Caco-2 (cell line): ENCODE data around the gene ERP44. TPM values are rescaled to one million over a fixed set of nuclear protein-coding genes. Genes with fewer than 3 reads are reported as not detected.

Experiments
- BruUV-seq: library from RNA; stranded (reverse); fragments of 400-500 nt; replicated peaks from 2 replicates; lab custom pipeline; 2021; lab: Mats Ljungman, UMichigan
- CTCF ChIA-PET: fragments of 300-600 bp; sonication (Branson Sonifier 250); formaldehyde crosslinking; loops from one replicate; lab custom pipeline; 2022; ENCODE audit warnings: antibody characterized with exemption; lab: Charles Lee
- POLR2A ChIA-PET: fragments of 300-600 bp; sonication (Branson Sonifier 250); formaldehyde crosslinking; loops from one replicate; lab custom pipeline; 2022; ENCODE audit warnings: antibody characterized with exemption; lab: Charles Lee
- DNase-seq, 2 experiments: peaks; one replicate each; pipeline versions ENCODE4 v3.0.0 to v3.0.0-alpha.2; 2020 to 2022
- H3K27me3 ChIP-seq: replicated peaks from 2 replicates; pipeline ENCODE4 v1.6.0; 2011; ENCODE audit warnings: low read length; ENCODE audit not compliant: control insufficient read depth, insufficient read depth
- H3K36me3 ChIP-seq: 2 replicates; pipeline ENCODE4 v1.5.1; 2011; ENCODE audit warnings: low read length; ENCODE audit not compliant: control insufficient read depth, insufficient read depth
- H3K4me1 ChIP-seq: fragments of 250-450 bp; sonication (Bioruptor Pico); 2 replicates; pipeline ENCODE4 v1.5.1; 2020; ENCODE audit warnings: mild to moderate bottlenecking
- H3K4me3 ChIP-seq: 2 replicates; pipeline ENCODE4 v1.5.1; 2011; ENCODE audit warnings: low read depth, mild to moderate bottlenecking, control low read depth, low read length
- H3K9me3 ChIP-seq: fragments of 250-450 bp; sonication (Bioruptor Pico); 2 replicates; pipeline ENCODE4 v1.5.1; 2020; ENCODE audit warnings: mild to moderate bottlenecking, moderate library complexity
- H3K27ac Mint-ChIP-seq: one replicate; pipeline ENCODE4 v1.8.0; 2022; ENCODE audit warnings: mixed read lengths; ENCODE audit not compliant: unreplicated experiment
- H3K27me3 Mint-ChIP-seq: one replicate; pipeline ENCODE4 v1.8.0; 2022; ENCODE audit warnings: mixed read lengths; ENCODE audit not compliant: insufficient read depth, unreplicated experiment
- H3K36me3 Mint-ChIP-seq: one replicate; pipeline ENCODE4 v1.8.0; 2022; ENCODE audit warnings: mild to moderate bottlenecking, mixed read lengths; ENCODE audit not compliant: insufficient read depth, unreplicated experiment
- H3K4me1 Mint-ChIP-seq: one replicate; pipeline ENCODE4 v1.8.0; 2022; ENCODE audit warnings: low read depth, mixed read lengths; ENCODE audit not compliant: unreplicated experiment
- H3K4me3 Mint-ChIP-seq: one replicate; pipeline ENCODE4 v1.8.0; 2022; ENCODE audit warnings: mild to moderate bottlenecking, moderate library complexity, mixed read lengths; ENCODE audit not compliant: unreplicated experiment
- H3K9me3 Mint-ChIP-seq: one replicate; pipeline ENCODE4 v1.8.0; 2022; ENCODE audit warnings: mixed read lengths; ENCODE audit not compliant: unreplicated experiment
- intact Hi-C: fragments of 100-400 bp; cut with micrococcal nuclease; formaldehyde crosslinking; loops from one replicate; pipeline ENCODE4 v1.10.0; 2022; ENCODE audit not compliant: unreplicated experiment
- total RNA-seq: library from RNA; stranded (reverse); gene quantifications from 2 replicates; pipeline ENCODE4 v1.2.3, GENCODE V29; 2022
- TF ChIP-seq, protein P1 (sequence below), 2 experiments: fragments of 200-600 bp in 1 of 2; IDR thresholded peaks; 1 replicate in 1 of 2; 2 replicates in 1 of 2; pipeline versions ENCODE4 v1.5.1 to v1.8.0; 2011 to 2022; ENCODE audit warnings: antibody characterized with exemption in 1 of 2, control low read depth in 1 of 2, inconsistent platforms in 1 of 2, low read depth in 1 of 2, low read length in 1 of 2, mild to moderate bottlenecking in 1 of 2, moderate library complexity in 1 of 2; ENCODE audit not compliant: insufficient read depth in 1 of 2, severe bottlenecking in 1 of 2, unreplicated experiment in 1 of 2

Gene ERP44
- total RNA-seq, 1 experiment from 2014 or later, result 25.6 TPM

DNA sequence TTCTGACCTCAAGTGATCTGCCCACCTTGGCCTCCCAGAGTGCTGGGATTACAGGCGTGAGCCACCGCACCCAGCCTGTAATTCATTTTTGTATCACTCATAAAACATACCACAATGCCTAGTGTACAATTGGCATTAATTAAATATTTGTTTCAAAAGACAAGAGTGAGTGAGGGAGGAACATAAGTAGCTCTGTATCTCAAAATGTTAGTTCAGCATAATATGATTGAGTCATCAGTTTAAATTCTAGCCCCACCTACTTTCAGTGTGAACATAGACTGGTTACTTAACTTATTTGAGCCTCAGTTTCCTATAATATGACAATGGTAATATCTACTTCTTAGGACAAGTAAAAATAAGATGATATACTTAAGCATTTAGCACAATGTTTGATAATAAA, 27.1 kb upstream of the ERP44 start:
- POLR2A ChIA-PET, result no interaction called here
- H3K9me3 Mint-ChIP-seq, result no peaks in the 10 kb centered on the region
- H3K36me3 ChIP-seq, result no peaks in the 10 kb centered on the region
- no peaks in the 10 kb centered on the region for H3K4me1 Mint-ChIP-seq
- no peak overlapping the region for H3K4me3 Mint-ChIP-seq
- H3K36me3 Mint-ChIP-seq, result no peaks in the 10 kb centered on the region
- TF ChIP-seq, protein P1, sequence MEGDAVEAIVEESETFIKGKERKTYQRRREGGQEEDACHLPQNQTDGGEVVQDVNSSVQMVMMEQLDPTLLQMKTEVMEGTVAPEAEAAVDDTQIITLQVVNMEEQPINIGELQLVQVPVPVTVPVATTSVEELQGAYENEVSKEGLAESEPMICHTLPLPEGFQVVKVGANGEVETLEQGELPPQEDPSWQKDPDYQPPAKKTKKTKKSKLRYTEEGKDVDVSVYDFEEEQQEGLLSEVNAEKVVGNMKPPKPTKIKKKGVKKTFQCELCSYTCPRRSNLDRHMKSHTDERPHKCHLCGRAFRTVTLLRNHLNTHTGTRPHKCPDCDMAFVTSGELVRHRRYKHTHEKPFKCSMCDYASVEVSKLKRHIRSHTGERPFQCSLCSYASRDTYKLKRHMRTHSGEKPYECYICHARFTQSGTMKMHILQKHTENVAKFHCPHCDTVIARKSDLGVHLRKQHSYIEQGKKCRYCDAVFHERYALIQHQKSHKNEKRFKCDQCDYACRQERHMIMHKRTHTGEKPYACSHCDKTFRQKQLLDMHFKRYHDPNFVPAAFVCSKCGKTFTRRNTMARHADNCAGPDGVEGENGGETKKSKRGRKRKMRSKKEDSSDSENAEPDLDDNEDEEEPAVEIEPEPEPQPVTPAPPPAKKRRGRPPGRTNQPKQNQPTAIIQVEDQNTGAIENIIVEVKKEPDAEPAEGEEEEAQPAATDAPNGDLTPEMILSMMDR (IDR thresholded peaks at IDR 0.05; ENCODE audit: insufficient read depth in 1 of 2, low read depth in 1 of 2, low read length in 1 of 2, severe bottlenecking in 1 of 2, unreplicated experiment in 1 of 2), result no peak
- CTCF ChIA-PET, result no interaction called here
- H3K27me3 ChIP-seq, result no peaks in the 10 kb centered on the region
- DNase-seq, result no peak
- H3K4me3 ChIP-seq, result no peak overlapping the region
- H3K27me3 Mint-ChIP-seq, result no peaks in the 10 kb centered on the region
- H3K4me1 ChIP-seq, result no peaks in the 10 kb centered on the region
- no peak overlapping the region for H3K27ac Mint-ChIP-seq
- intact Hi-C loops, result no loop called here
- BruUV-seq, result no TSS peak
- H3K9me3 ChIP-seq, result no peaks in the 10 kb centered on the region

- ChIA-PET CTCF (no interaction called here), POLR2A (no interaction called here)
- no TSS peak for BruUV-seq
- Mint-ChIP-seq H3K27ac (no peak overlapping the region), H3K4me3 (no peak overlapping the region), H3K4me1 (no peaks in the 10 kb centered on the region), H3K36me3 (no peaks in the 10 kb centered on the region), H3K9me3 (no peaks in the 10 kb centered on the region), H3K27me3 (no peaks in the 10 kb centered on the region)
- no peaks in the 10 kb centered on the region for H3K36me3 ChIP-seq
- no peaks in the 10 kb centered on the region for H3K9me3 ChIP-seq
- no peaks in the 10 kb centered on the region for H3K27me3 ChIP-seq
- DNase-seq, result no peak
- intact Hi-C loops, result no loop called here
- TF ChIP-seq, protein P1 (IDR thresholded peaks at IDR 0.05; ENCODE audit: insufficient read depth in 1 of 2, low read depth in 1 of 2, low read length in 1 of 2, severe bottlenecking in 1 of 2, unreplicated experiment in 1 of 2), result no peak
- no peak overlapping the region for H3K4me3 ChIP-seq
- H3K4me1 ChIP-seq, result no peaks in the 10 kb centered on the region
These were observed 26.4 kb upstream of the ERP44 start for GRCh38 chr9:100125236-100125635.

DNA sequence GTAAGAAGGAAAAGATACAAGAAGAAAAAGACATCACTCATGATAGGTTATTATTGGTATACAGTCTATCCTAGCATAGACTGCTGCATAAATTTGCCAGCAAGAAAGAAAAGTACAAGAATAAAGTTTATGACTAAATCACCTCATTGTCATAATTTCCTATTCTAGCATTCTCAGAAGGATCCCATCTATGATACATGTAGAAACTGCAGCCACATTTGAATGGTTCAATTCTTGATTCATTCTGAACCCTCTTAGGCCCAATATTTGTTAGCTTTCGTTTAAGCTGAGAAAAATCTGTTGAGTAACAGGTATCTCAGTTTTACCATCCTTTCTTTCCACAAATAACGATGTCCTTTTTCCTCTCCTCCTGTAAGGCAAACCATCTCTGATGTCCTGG, 21.5 kb upstream of the ERP44 start:
- Histone ChIP-seq H3K36me3 (no peaks in the 10 kb centered on the region), H3K4me1 (no peaks in the 10 kb centered on the region), H3K9me3 (no peaks in the 10 kb centered on the region), H3K4me3 (no peak overlapping the region), H3K27me3 (no peaks in the 10 kb centered on the region)
- H3K9me3 Mint-ChIP-seq, result no peaks in the 10 kb centered on the region
- no peaks in the 10 kb centered on the region for H3K36me3 Mint-ChIP-seq
- no peaks in the 10 kb centered on the region for H3K4me1 Mint-ChIP-seq
- no peak for DNase-seq
- ChIA-PET POLR2A (no interaction called here), CTCF (no interaction called here)
- H3K27me3 Mint-ChIP-seq, result no peaks in the 10 kb centered on the region
- H3K27ac Mint-ChIP-seq, result no peak overlapping the region
- H3K4me3 Mint-ChIP-seq, result no peak overlapping the region
- TF ChIP-seq, protein P1 (IDR thresholded peaks at IDR 0.05; ENCODE audit: insufficient read depth in 1 of 2, low read depth in 1 of 2, low read length in 1 of 2, severe bottlenecking in 1 of 2, unreplicated experiment in 1 of 2), result no peak
- intact Hi-C loops, result no loop called here
- no TSS peak for BruUV-seq
